Measurements from ENCODE around the gene ZSCAN5C.
"Not testable (repeated sequence)": the region's sequence is repeated elsewhere in the genome, so short reads cannot be mapped to it uniquely, and the experiment has no call there.

The ZSCAN5C gene, protein sequence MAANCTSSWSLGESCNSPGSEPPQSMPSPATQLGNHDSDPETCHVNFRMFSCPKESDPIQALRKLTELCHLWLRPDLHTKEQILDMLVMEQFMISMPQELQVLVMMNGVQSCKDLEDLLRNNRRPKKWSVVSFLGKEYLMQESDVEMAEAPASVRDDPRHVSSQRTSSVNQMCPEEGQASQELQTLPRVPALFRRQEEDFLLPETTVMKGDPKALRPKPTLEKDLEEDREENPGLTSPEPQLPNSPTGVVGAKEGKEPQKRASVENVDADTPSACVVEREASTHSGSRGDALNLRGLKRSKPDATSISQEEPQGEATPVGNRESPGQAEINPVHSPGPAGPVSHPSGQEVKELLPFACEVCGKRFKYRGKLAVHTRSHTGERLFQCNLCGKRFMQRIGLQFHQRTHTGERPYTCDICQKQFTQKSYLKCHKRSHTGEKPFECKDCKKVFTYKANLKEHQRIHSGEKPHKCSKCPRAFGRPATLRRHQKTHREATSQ

DNA sequence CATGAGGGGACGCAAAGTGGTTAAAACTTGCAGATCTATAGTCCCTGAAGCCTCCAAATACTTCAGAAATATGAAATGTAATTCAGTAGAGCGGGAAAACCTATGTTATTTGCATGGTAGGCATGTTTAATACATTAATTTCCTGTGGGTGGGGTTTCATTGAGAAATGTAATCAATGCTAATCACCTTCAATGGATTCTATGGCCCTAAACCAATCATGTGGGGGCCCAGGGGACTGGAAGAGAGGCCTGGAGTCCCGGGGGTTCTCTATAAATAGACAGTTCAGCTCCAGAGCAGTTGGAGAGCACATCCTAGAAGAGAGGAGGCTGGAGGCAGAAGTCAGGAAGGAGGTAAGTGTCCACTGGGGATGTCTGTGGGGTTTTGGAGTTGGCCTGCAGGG is at the start of gene ZSCAN5C:
Gene ZSCAN5C (plus strand): TSS at position 301 of the 400 bp plus-strand sequence. CDS start 3,641 bp downstream, outside the sequence.
- DNase-seq = no peak

DNA sequence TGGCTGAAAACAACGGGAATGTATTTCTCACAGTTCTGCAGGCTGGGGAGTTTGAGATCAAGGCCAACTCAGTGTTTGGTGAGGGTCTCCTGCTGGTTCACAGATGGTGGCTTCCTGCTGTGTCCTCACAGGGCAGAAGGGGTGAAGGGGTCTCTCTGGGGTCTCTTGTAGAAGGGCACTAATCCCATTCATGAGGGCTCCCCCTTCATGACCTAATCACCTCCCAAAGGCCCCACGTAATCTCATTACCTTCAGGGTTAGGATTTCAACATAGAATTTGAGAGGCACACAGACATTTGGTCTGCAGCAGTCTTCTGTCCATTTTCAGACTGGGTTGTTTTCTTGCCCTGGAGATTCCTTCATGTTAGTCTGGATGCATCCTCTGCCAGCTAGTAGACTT is 49.4 kb upstream of the ZSCAN5C start:
- no peak for DNase-seq

DNA sequence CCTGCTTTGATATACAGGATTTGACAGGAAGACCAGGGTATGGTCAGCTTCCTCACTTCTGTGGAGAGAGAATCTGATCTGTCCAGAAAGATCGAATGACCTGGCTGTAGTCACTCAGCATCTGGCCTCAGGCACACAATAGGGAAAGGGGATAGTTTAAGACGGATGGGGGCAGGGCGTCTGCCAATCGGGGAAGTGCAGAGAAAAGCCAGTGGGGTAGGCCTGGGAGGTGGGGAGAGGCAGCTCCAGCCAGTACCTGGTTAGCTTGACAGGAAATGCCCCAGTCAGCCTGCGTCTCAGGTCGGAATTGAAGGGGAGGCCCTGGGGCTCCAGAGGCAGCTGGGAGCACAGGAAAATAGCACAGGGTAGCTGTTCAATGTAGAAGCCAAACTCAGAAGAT is 48.6 kb upstream of the ZSCAN5C start:
- no peak for DNase-seq

DNA sequence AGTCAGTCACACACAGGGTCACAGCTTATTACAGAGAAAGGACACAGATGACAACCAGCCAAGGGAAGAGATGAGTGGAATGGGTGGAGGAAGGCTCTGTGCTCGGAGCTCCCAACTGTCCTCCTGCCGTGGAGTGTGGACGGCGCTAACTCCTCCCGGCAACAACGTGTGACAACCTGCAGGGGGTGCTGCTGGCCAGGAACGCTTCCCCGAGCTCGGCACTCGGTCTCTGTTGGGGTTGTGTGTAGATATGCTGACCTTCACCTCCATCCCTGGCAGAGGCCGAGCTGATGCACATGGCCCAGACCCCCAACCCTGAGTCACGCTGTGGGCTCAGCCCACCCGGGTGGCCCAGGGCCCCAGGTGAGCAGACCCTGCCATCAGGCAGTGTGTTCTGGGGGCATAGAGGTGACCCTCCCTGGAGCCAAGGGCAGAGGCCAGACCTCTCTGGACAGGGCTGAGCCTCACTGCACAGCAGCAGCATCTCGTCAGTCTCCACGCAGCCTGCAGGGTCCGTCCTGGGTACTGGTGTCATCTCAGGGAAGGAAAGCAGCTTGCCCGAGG is 46.9 kb upstream of the ZSCAN5C start:
- DNase-seq = no peak

DNA sequence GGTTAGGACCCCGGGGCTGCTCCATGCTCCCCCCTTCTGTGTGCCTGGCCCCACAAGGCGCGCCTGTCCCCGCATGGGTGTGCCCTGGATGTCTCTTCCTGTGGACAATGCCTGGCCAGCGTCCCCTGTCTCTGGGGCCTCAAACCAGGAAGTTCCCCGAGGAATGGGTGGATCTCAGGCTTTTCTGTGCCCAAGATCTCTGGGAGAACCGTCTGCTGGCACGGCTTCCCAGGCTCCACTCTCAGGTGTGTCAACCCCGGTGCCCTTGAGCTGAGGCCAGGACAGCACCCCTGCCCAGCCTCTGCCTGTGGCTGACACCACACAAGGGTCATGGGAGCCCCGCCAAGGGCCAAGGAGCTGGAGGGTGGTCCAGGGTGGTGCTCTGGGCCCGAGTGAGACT is 45.3 kb upstream of the ZSCAN5C start:
- DNase-seq = no peak

DNA sequence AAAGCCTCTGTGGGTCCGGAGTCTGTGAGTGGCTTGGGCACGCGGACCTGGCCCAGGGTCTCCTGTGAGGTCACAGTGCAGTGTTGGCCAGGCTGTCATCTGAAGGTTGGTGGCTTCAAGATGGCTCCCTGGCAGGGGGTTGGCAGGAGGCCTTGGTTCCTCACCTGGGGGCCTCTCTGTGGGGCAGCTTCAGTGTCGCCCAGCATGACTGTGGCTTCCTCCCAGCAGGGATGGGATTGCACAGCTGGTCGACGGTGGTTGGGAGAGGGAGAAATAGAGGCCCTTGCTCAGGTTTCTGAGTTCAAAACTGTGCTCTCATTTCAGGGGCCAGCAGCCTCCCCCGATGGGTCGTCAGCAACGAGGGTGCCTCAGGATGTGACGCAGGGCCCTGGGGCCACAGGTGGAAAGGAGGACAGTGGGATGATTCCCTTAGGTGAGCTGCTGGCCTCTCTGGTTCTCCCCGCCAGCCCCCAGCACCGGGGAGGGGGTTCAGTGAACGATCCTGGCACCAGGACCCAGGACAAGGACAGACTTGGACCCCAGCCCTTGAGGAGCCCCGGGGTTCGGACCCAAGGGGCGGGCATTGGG is 43.8 kb upstream of the ZSCAN5C start:
- no peak for DNase-seq

DNA sequence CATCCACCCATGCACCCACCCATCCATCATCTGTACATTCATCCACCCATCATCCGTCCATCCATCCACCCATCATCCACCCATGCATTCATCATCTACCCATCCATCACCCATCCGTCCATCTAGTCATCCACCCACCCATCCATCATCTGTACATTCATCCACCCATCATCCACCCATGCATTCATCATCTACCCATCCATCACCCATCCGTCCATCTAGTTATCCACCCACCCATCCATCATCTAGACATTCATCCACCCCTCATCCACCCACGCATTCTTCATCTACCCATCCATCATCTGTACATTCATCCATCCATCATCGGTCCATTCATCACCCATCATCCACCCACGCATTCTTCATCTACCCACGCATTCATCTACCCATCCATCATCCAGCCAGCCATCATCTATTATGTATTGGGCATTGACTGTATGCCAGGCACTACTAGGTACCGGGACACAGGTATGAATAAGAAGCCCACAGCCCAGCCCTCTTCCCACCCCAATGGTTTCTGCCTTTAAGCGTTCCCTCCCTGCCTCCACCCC is 43.0 kb upstream of the ZSCAN5C start:
- no peak for DNase-seq

DNA sequence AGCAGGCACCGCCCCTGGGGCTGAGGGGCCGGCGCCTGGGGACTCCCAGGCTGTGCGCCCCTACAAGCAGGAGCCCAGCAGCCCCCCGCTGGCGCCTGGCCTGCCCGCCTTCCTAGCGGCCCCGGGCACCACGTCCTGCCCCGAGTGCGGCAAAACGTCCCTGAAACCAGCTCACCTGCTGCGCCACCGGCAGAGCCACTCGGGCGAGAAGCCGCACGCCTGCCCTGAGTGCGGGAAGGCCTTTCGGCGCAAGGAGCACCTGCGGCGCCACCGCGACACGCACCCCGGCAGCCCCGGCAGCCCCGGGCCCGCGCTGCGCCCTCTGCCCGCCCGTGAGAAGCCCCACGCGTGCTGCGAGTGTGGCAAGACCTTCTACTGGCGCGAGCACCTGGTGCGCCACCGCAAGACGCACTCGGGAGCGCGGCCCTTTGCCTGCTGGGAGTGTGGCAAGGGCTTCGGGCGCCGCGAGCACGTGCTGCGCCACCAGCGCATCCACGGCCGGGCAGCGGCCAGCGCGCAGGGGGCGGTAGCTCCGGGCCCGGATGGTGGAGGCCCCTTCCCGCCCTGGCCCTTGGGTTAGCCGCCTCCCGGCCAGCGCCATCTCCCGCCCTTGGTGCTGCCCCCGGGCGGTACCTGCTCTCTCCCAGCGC is 42.3 kb upstream of the ZSCAN5C start:
- no peak for DNase-seq

DNA sequence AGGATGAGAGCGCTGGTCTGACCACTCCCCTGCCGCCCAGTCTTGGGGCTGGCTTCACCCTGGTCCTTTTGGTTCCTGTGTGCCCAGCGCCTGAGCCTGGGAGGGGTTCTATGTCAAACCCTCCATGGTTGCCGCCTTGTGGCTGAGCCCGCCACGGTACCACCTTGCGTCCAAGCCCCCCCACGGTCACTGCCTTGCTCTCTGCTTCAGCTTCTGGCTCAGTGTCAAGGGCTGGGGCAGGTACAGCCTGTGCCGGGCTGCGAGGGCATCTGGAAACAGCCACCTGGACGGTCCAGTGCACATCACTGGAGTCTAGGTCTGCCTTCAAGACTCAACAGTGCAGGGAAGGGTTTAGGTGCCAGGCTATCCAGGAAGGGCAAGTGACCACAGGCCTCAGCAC is 40.5 kb upstream of the ZSCAN5C start:
- DNase-seq = no peak

DNA sequence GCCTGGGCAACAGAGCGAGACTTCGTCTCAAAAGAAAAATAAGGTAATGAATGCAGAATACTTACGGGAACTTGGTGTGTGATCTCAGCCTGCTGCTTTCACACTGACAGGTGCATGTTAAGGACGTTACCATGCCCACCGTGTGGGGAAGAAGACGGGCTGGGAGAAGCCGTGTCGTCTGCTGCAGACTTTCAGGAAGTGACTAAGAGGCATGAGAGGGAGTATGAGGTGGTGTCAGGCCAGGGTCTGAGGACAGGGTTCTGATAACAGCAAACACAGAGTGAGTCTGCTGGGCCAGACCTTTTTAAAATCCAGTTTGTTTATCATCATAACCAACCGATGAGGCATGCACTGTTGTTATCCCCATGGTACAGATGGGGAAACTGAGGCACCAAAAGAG is 39.8 kb upstream of the ZSCAN5C start:
- DNase-seq = no peak

DNA sequence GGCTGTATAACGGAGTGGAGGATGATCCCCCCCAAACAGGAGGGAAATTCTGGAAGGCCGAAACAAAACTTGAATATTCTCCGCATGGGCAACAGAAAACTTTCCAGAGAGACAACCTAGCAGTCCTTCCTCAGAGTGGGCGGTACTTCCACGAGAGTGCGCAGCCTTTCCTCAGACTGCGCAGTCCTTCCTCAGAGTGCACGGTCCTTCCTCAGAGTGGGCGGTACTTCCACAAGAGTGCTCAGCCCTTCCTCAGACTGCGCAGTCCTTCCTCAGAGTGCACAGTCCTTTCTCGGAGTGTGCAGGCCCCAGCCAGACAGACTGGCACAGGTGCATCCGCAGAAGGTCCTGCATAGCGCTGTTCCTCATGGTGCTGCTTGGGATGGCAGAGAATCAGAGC is 39.0 kb upstream of the ZSCAN5C start:
- DNase-seq = no peak

DNA sequence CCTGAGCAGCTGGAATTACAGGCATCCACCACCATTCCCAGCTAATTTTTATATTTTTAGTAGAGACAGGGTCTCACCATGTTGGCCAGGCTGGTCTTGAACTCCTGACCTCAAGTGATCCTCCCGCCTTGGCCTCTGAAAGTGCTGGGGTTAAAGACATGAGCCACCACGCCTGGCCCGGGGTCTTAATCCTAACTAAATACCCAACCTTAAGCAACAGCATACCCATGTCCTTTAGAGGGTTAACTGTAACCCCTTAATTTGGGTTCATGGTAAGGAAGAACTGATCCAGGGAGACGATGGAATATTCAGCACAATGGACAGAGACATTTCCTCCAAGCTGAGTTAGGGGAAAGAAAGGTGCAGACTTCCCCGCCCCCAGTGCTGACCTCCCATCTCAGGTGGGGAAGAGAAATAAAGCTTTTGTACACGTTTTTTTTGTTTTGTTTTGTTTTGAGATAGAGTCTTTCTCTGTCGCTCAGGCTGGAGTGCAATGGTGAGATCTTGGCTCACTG is 35.0 kb upstream of the ZSCAN5C start:
- DNase-seq = no peak

DNA sequence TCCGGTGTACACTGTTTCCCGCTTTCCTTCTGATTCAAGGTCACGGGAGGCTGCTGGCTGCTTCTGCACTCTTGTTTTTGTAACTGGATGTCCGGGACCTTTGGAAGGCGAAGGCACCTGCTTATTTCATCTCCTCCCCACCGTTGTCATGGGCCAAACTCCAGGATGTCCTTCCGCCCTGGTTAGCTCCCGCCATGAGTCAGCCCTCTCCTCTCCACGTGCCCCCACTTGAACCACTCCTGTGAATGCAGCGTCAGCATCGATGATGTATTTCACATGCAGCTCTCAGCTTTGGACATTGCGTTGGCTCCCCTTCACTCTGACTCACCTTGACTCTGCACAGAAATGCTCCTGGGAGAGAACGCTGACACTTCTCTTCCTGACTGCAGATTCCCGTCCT is 31.8 kb upstream of the ZSCAN5C start:
- no peak for DNase-seq

DNA sequence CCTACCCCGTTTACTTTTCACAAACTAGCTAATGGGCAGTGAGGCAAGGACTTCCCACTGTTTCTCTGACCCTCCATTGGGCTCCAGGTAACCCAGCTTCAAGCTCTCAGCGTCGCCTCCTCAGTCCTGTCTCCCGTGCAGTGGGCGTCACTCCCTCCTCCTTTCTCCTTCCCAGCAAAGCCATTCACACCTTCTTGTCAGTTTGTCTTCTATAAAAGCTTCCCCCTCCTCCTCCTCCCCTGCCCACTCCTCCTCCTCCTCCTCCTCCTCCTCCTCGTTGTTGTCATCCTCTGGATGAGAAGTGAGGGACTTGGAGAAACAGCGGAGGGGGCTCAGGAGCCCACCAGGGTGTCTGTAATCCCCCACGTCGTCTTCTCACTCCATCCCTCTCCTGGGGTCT is 28.0 kb upstream of the ZSCAN5C start:
- DNase-seq = no peak

DNA sequence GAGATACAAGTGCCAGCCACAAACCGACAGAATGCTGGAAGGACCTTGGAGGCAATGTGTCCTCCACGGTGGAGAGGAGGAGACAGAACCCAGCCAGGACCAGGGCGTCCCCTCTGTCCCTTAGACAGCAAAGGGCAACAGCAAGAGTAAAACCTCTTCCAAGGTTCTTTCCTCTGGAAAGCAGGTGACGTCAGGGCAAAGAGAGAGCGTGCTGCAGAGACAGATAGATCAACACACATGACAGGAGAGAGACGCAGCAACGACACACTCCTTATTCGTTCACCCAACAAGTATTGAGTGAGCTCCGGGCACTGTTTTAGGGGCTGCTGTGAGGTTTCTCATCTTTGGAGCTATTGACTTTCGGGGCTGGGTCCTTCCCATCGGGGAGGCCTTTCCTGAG is 27.5 kb upstream of the ZSCAN5C start:
- DNase-seq = no peak

DNA sequence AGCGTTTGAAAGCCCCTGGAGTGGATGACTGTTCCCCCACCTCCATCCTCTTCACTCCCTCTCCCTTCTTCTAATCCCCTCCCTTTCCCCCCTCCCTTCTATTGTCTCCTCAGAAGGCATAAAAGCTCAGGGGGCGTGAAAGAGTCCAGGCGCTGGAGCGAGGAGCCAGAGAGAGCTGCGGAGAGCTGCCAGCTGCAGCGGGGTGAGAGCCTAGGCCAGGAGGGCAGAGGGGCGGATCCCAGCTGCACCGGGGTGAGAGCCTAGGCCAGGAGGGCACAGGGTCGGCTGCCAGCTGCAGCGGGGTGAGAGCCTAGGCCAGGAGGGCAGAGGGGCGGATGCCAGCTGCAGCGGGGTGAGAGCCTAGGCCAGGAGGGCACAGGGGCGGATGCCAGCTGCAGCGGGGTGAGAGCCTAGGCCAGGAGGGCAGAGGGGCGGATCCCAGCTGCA is 26.2 kb upstream of the ZSCAN5C start, which contains the start of gene GALP:
Gene GALP (plus strand): TSS at position 148 of the 447 bp plus-strand sequence. CDS start 1,101 bp downstream, outside the sequence.
- DNase-seq = not testable (repeated sequence)

DNA sequence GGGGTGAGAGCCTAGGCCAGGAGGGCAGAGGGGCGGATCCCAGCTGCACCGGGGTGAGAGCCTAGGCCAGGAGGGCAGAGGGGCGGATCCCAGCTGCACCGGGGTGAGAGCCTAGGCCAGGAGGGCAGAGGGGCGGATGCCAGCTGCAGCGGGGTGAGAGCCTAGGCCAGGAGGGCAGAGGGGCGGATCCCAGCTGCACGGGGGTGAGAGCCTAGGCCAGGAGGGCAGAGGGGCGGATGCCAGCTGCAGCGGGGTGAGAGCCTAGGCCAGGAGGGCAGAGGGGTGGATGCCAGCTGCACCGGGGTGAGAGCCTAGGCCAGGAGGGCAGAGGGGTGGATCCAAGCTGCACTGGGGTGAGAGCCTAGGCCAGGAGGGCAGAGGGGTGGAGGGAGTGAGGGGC is 25.8 kb upstream of the ZSCAN5C start:
- DNase-seq = not testable (repeated sequence)

DNA sequence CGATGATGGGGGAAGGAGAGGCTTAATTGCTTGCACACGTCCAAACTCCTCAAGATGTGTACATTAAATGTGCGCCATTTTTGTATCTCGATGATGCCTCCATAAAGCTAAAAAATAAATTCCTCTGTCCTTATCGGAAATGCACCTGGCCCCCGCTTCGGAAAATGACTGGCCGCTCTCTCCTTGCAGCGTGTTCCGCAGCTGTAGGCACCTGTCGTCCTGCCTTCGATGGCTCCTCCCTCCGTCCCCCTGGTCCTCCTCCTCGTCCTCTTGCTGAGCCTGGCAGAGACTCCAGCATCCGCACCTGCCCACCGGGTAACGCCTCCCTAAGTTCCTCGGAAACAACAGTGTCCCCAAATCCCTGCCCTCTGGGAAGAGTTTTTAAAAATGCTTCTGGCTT is 25.2 kb upstream of the ZSCAN5C start:
- DNase-seq = no peak

DNA sequence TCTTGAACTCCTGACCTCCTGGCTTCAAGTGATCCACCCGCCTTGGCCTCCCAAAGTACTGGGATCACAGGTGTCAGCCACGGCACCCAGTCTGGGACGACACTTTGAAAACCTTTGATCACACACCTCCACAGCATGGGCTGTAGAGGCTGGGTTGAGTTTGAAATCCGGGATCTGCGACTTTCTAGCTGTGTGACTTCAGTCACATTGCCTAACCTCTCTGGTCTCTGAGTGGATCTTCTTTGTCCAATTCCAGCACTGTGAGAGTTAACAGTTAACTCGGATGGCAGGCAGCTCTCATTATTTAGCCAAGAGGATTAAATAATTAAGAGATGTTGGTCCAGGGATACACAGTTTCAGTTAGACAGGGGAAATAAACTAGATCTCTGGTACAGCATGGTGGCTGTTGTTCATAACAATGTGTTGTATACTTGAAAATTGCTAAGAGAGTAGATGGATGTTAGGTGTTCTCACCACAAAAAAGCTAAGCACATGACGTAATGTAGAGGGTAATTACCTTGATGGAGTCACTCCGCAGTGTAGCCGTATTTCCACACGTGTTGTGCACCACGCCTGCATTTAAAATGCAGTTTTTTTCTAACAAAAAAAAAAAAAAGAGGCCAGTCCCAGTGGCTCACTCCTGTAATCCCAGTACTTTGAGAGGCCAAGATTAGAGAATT is 24.4 kb upstream of the ZSCAN5C start:
- DNase-seq = no peak

DNA sequence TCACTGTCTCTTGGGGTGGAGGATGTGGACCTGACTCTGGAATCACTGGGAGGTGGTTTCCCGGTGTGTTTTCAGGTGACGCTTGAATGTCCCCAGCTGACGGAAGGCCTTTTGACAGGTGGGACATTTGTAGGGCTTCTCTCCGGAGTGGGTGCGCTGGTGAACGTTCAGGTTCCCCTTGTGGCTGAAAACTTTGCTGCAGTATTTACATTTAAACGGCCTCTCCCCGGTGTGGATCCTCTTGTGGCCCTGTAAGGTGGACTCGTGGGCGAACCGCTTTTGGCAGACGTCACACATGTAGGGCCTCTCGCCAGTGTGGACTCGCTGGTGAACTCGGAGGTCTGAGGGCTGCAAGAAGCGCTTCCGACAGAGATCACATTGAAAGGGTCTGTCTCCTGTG is 12.3 kb upstream of the ZSCAN5C start:
- no peak for DNase-seq

DNA sequence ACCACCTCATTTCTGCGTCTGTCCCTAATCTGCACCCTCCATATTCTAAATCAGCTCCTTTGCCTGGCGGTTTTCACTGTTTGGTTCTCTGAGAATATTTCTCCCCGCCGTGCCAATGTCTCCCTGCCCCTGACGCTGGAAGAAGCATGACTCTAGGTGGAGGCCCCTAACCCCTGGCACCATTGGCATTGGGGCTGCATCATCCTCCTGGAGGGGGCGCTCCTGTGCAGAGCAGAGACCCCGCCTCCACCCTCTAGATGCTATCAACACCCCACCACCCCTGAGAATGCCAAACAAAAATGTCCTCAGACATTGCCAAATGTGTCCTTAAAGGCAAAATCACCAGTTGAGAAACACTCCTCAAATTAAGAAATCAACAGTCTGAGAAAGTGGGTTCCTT is 11.0 kb upstream of the ZSCAN5C start:
- no peak for DNase-seq

DNA sequence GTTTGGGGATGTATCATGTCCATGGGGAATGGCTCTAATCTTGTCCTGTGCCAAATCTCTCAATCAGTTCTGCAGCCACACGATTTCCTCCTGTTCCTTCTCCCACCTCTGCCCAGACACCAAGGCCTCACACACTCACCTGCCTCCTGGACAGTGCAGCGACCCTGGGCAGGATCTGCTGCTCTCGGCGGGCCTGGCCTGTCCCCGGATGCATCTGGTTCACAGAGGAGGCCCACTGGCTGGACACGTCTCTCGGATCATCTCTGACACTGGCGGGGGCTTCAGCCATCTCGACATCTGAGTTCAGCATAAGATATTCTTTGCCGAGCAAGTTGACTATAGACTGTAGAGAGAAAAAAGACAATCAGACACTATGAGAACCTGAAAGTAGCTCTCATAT is 10.4 kb upstream of the ZSCAN5C start:
- DNase-seq = no peak
